HCT116 (cell line): ENCODE results near the gene KMT2C.
"Not testable (repeated sequence)": the region's sequence is repeated elsewhere in the genome, so short reads cannot be mapped to it uniquely, and the experiment has no call there.

ENCODE experiments used
- CBX3 ChIP-seq: IDR thresholded peaks from 2 replicates; pipeline ENCODE4 v1.6.1; 2012; ENCODE audit warnings: low read depth
- CTCF ChIP-seq, 3 experiments: fragments of 200-600 bp in 1 of 3; sonication (generic) in 1 of 3; IDR thresholded peaks in 2 of 3; conservative IDR thresholded peaks in 1 of 3; 2 replicates each; pipeline ENCODE4 v1.5.1; 2012 to 2017; ENCODE audit warnings: low read depth in 2 of 3, low read length in 2 of 3, antibody characterized with exemption in 1 of 3, borderline replicate concordance in 1 of 3, control low read depth in 1 of 3, mild to moderate bottlenecking in 1 of 3, mixed read lengths in 1 of 3, mixed run types in 1 of 3, moderate library complexity in 1 of 3; ENCODE audit not compliant: insufficient read depth in 1 of 3
- ELF1 ChIP-seq: IDR thresholded peaks from 2 replicates; pipeline ENCODE4 v1.6.1; 2012; ENCODE audit warnings: low read depth, borderline replicate concordance
- EZH2 ChIP-seq: fragments of 200-600 bp; sonication (generic); IDR thresholded peaks from 2 replicates; pipeline ENCODE4 v1.6.1; 2017; ENCODE audit warnings: antibody characterized with exemption, mixed run types
- EZH2phosphoT487 ChIP-seq: fragments of 200-600 bp; IDR thresholded peaks from 2 replicates; pipeline ENCODE4 v1.6.1; 2018; ENCODE audit warnings: antibody characterized with exemption, borderline replicate concordance
- POLR2A ChIP-seq: IDR thresholded peaks from 2 replicates; pipeline ENCODE4 v1.7.0; 2011; ENCODE audit warnings: borderline replicate concordance; ENCODE audit not compliant: insufficient read depth, insufficient read length; ENCODE audit errors: extremely low read depth
- POLR2AphosphoS5 ChIP-seq: IDR thresholded peaks from 2 replicates; pipeline ENCODE4 v1.6.1; 2011; ENCODE audit warnings: mild to moderate bottlenecking, low read depth, low read length, moderate library complexity
- REST ChIP-seq: IDR thresholded peaks from 2 replicates; pipeline ENCODE4 v1.6.1; 2012; ENCODE audit warnings: low read depth
- SRF ChIP-seq: IDR thresholded peaks from 2 replicates; pipeline ENCODE4 v1.6.1; 2012; ENCODE audit warnings: low read depth
- TF ChIP-seq, protein P1 (sequence below): IDR thresholded peaks from 2 replicates; pipeline ENCODE4 v1.6.1; 2012
- TF ChIP-seq, protein P2 (sequence below): IDR thresholded peaks from 2 replicates; pipeline ENCODE4 v1.6.1; 2012
- TF ChIP-seq, protein P3 (sequence below): IDR thresholded peaks from 2 replicates; pipeline ENCODE4 v1.6.1; 2011; ENCODE audit warnings: mild to moderate bottlenecking, low read length, moderate library complexity; ENCODE audit not compliant: insufficient replicate concordance; ENCODE audit errors: extremely low read depth

GRCh38 chr7:152266859-152267258 is 168.9 kb downstream of the KMT2C start:
- not testable (repeated sequence) for TF ChIP-seq CTCF (IDR thresholded peaks at IDR 0.05 in 2 of 3, conservative IDR thresholded peaks at IDR 0.05 in 1 of 3; ENCODE audit: borderline replicate concordance in 1 of 3, insufficient read depth in 1 of 3, low read depth in 2 of 3, low read length in 2 of 3); EZH2; ELF1; POLR2A; CBX3; EZH2phosphoT487; POLR2AphosphoS5; REST; SRF
- TF ChIP-seq, protein P1, sequence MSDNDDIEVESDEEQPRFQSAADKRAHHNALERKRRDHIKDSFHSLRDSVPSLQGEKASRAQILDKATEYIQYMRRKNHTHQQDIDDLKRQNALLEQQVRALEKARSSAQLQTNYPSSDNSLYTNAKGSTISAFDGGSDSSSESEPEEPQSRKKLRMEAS = not testable (repeated sequence)
- TF ChIP-seq, protein P2, sequence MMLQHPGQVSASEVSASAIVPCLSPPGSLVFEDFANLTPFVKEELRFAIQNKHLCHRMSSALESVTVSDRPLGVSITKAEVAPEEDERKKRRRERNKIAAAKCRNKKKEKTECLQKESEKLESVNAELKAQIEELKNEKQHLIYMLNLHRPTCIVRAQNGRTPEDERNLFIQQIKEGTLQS = not testable (repeated sequence)
- TF ChIP-seq, protein P3, sequence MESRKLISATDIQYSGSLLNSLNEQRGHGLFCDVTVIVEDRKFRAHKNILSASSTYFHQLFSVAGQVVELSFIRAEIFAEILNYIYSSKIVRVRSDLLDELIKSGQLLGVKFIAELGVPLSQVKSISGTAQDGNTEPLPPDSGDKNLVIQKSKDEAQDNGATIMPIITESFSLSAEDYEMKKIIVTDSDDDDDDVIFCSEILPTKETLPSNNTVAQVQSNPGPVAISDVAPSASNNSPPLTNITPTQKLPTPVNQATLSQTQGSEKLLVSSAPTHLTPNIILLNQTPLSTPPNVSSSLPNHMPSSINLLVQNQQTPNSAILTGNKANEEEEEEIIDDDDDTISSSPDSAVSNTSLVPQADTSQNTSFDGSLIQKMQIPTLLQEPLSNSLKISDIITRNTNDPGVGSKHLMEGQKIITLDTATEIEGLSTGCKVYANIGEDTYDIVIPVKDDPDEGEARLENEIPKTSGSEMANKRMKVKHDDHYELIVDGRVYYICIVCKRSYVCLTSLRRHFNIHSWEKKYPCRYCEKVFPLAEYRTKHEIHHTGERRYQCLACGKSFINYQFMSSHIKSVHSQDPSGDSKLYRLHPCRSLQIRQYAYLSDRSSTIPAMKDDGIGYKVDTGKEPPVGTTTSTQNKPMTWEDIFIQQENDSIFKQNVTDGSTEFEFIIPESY = not testable (repeated sequence)
